GM12873 (cell line): ENCODE data around the gene CHCHD10.

ENCODE experiments used
- TF ChIP-seq, protein P1 (sequence below): IDR thresholded peaks from 2 replicates; pipeline ENCODE4 v1.5.1; 2012; ENCODE audit warnings: low read depth, mild to moderate bottlenecking, moderate library complexity, low read length, control low read depth; ENCODE audit not compliant: insufficient read depth; ENCODE audit errors: missing control alignments

CHCHD10 gene

GRCh38 chr22:23718371-23719165, 49.2 kb downstream of the CHCHD10 start:
- TF ChIP-seq, protein P1, sequence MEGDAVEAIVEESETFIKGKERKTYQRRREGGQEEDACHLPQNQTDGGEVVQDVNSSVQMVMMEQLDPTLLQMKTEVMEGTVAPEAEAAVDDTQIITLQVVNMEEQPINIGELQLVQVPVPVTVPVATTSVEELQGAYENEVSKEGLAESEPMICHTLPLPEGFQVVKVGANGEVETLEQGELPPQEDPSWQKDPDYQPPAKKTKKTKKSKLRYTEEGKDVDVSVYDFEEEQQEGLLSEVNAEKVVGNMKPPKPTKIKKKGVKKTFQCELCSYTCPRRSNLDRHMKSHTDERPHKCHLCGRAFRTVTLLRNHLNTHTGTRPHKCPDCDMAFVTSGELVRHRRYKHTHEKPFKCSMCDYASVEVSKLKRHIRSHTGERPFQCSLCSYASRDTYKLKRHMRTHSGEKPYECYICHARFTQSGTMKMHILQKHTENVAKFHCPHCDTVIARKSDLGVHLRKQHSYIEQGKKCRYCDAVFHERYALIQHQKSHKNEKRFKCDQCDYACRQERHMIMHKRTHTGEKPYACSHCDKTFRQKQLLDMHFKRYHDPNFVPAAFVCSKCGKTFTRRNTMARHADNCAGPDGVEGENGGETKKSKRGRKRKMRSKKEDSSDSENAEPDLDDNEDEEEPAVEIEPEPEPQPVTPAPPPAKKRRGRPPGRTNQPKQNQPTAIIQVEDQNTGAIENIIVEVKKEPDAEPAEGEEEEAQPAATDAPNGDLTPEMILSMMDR: no peak

DNA sequence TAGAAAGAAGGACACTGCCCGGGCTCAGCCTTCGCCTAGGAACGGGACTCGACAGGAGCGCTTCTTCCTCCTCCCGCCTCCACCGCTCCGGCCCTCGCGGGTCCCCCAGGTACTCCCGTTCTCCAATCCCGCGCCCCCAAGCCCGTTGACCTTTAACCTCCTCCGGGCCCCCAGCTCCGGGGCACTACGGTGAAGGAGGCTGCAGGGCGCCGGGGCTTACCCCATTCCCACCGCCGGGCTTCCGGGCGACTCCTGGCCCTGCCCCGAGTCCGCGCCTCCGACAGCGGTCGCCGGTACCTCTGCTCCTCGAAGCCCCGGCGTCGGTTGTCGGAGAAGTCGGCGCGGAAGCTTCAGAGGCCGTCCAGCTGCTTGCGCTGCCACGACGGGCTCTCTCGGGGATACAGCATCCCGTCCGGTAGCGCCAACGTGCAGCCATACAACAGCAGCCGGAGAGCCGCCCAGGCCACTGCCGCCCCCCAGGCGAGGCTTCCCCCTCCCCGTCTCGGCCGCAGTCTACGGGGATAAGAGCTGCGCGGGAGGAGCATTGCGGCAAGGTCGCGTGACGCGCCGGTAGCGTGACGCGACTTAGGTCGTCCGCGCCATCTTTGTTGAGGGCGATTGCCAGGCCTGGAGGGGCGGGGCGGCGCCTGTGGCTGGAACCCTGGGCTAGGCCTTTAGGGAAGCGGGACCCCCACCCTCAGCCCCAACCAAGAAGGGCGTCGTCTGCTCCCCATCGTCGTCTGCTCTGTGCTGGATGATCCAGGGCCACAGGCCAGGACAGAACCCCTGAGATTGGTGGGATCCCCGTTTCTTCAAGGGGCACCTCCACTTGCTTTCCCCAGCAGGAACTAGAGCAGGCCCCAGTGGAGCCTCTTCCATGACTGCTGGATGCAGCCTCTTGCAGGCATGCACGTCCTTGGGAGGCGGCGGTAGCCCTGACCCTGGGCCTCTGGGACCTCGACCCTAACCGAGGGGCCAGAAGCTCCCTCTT, 50.7 kb downstream of the CHCHD10 start:
- TF ChIP-seq, protein P1: no peak
